NCI-H1092 treated with DMSO at 0.1 percent for 48 hours (cell line): ENCODE results near the gene PLCB1.
"Not testable (repeated sequence)": the region's sequence is repeated elsewhere in the genome, so short reads cannot be mapped to it uniquely, and the experiment has no call there.

Source experiments
- DNase-seq: peaks from one replicate; lab custom pipeline; 2025; lab: John Stamatoyannopoulos, UW

Gene PLCB1

GRCh38 chr20:8443464-8444072 is 311.5 kb downstream of the PLCB1 start:
- DNase-seq: no peak

GRCh38 chr20:8447262-8448120 is 315.4 kb downstream of the PLCB1 start:
- DNase-seq: no peak

GRCh38 chr20:8449123-8449522 is 317.1 kb downstream of the PLCB1 start:
- no peak for DNase-seq

- peak; percentile 46 for DNase-seq
Observed at GRCh38 chr20:8454137-8454712, 322.2 kb downstream of the PLCB1 start.

- no peak for DNase-seq
Observed at GRCh38 chr20:8456765-8457164, 324.7 kb downstream of the PLCB1 start.

GRCh38 chr20:8457978-8458377 is 325.9 kb downstream of the PLCB1 start:
- DNase-seq: no peak

GRCh38 chr20:8461186-8461585 is 329.1 kb downstream of the PLCB1 start:
- no peak for DNase-seq

- no peak for DNase-seq
Observed at GRCh38 chr20:8464368-8464767, 332.3 kb downstream of the PLCB1 start.

- not testable (repeated sequence) for DNase-seq
Observed at GRCh38 chr20:8466781-8467180, 334.7 kb downstream of the PLCB1 start.

GRCh38 chr20:8470156-8470555 is 338.1 kb downstream of the PLCB1 start:
- no peak for DNase-seq

GRCh38 chr20:8471465-8471864 is 339.4 kb downstream of the PLCB1 start:
- no peak for DNase-seq

- DNase-seq: no peak
Observed at GRCh38 chr20:8473459-8473858, 341.4 kb downstream of the PLCB1 start.

GRCh38 chr20:8474027-8474668 is 342.1 kb downstream of the PLCB1 start:
- no peak for DNase-seq

- DNase-seq: no peak
Observed at GRCh38 chr20:8476021-8476420, 344.0 kb downstream of the PLCB1 start.

GRCh38 chr20:8480597-8480996 is 348.5 kb downstream of the PLCB1 start:
- DNase-seq: no peak

GRCh38 chr20:8487696-8488095 is 355.6 kb downstream of the PLCB1 start:
- no peak for DNase-seq

GRCh38 chr20:8489094-8489883 is 357.2 kb downstream of the PLCB1 start:
- DNase-seq: no peak

GRCh38 chr20:8490076-8490830 is 358.2 kb downstream of the PLCB1 start:
- DNase-seq: no peak

- no peak for DNase-seq
Observed at GRCh38 chr20:8492173-8492572, 360.1 kb downstream of the PLCB1 start.

- no peak for DNase-seq
Observed at GRCh38 chr20:8498571-8498970, 366.5 kb downstream of the PLCB1 start.

GRCh38 chr20:8504030-8504429 is 372.0 kb downstream of the PLCB1 start:
- no peak for DNase-seq
